GM18508 (cell line): ENCODE results near the gene COG5.
"Not testable (repeated sequence)": the region's sequence is repeated elsewhere in the genome, so short reads cannot be mapped to it uniquely, and the experiment has no call there.

Source experiments
- ATAC-seq: cut with Tn5 transposase; IDR thresholded peaks from one replicate; pipeline ENCODE4 v1.9.1; 2021; ENCODE audit warnings: moderate number of reproducible peaks; ENCODE audit not compliant: insufficient read depth, unreplicated experiment

Gene COG5

DNA sequence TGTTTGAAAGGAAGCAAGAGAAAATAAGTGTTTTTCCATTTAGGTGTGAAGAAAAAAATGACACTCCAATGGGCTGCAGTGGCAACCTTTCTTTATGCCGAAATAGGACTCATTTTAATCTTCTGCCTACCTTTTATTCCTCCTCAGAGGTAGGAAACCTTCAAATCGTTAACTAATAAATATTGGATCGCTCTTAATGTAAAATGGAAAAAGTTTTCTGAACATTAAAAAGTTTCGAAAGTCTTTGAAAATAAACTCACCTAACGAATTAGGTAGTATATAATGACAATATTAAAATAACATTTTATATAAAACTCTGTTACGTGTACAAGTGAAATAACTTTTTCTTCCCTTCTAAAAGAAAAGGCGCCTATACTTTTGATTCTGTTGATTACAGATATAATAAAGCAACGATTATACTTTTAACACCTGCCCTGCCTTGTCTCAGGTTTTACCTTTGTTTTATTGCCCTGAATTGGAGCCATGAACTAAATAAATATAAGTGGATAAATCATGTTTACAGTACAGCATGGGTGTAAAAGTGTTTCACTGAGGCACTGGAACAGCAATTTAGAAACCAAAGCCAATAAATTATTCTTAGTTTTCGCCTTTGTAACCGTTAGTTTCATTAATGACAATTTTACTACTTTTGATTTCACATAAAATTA, 17.1 kb upstream of the COG5 start:
- ATAC-seq, result no peak

DNA sequence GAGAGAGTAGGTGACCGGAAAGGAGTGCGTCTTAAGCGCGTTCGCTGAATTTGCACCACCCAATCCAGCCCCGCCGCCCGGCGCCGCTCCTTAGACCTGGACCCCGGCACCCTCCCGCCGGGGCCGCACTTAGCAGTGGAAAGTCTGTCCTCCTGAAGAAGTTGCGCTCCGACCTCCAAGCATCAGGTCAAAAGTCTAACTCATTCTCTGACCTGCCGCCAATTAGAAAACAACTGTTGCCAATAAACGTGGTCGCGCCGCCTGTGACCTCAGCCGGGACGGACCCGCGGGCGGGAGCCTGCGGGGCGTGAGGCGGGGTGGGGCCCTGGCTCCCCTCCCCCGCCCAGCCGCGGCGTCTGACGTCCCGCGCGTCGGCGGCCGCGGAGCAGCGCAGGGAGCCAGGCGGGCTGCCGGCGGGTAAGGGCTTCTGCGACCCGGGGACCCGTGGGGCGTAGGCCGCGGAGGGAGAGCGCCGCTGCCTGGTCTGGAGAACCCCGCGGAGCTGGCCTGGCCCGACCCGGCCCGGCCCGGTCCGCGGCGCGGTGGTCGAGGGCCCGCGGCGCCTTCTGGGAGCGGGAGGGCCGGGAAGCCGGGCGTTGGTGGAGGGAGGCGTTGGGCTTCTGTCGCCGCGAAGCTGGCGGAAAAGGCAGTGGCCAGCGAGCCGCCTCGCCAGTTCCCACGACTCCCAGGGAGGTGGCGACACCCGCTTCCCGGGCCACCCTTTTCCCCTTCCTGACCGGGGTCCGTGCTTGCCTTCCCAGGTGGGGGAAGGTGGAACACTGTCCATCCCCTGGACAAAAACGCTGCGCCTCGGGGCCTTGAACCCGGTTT, 16.4 kb upstream of the COG5 start, which contains the start of gene BCAP29:
TSS of gene BCAP29 (plus strand) at position 362 of the 831 bp plus-strand sequence. CDS start 527 bp downstream, outside the sequence.
- no peak for ATAC-seq

DNA sequence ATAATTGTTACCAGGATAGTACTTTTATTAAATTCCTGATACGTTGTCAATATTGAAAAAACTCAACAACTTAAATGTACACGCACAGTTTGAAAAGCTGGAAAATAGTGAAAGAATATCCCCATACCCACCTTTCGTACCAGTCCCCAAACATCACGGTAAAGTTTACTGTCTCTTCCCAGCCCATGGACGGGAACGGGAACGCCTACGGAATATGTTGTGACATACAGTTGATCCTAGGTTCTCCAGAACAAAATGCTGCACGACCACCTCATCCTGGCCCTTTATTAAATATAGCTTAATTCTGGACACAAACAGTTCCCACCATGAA, 15.8 kb upstream of the COG5 start:
- no peak for ATAC-seq

- no peak for ATAC-seq
Measured at GRCh38 chr7:107573537-107573936, 9.8 kb upstream of the COG5 start.

DNA sequence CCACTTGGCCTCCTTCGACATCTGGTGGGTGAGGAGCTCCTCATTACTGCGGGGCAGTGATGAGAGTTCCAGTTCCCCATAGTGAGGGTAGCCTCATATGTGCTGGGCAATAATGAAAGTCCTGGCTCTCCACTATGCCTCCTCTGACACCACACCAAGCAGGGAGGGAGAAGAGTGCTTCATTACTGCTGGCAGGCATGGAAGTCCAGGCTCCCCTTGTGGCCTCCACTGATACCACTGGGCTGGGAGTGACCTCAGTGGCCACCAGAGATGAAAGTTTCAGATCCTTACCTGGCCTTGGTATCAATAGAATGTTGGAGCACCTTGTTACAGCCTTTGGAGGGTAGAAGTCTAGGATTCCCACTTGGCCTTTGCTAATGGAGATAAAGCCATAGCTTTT, 6.6 kb upstream of the COG5 start:
- no peak for ATAC-seq

DNA sequence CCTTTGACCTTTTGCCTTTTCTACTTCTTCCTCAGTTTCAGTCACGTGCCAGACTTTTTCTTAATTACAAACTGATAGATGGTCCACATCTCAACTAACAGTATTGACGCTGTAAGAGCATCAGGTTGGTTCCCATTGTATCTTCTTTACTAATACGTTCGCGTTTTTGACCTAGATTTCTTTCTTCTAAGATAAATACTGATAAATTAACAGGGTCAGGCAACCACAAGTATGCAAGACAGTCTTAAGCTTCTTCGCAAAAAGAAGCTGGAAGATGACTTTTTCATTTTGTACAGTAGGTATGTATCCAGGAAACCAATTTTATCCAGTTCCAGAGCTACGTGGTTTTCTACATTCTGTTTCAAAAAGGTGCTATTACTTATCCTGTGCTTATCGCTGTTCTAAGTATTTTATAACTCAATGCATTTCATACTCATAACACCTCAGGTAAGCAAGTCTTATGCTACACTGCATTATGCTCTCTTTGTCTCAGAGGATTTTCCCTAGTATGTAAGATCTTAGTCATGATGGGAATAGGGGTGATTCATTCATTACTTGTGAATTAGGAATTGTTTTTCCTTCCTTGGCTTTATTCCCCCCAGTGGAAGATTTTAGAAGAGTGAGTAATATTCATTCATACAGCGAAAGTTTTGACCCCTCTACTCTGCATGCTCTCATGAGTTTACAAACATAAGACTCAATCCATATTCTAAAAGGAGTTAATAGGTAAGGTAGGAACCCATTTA, 1.0 kb upstream of the COG5 start:
- ATAC-seq, result no peak

- peak; percentile 25 for ATAC-seq
Measured at GRCh38 chr7:107563081-107563774, 492 bp downstream of the COG5 start.

- no peak for ATAC-seq
Measured at GRCh38 chr7:107560898-107561516, 2.7 kb downstream of the COG5 start.

- no peak for ATAC-seq
Measured at GRCh38 chr7:107559864-107560263, 3.9 kb downstream of the COG5 start.

DNA sequence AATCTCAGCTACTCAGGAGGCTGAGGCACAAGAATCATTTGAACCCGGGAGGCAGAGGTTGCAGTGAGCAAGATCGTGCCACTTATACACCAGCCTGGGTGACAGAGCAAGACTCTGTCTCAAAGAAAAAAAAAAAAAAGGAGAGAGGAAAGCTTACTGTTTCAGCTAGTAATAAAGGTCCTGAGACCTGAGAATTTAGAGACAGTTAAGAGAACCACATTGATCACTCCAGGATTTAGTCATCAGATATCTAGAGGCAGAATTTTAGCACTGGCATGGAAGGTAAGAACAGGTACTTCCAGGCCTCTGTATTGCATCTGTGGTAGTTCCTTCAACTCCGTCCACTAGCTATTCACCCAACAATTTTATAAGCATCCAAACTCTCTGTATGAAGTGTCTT, 7.8 kb downstream of the COG5 start:
- no peak for ATAC-seq

DNA sequence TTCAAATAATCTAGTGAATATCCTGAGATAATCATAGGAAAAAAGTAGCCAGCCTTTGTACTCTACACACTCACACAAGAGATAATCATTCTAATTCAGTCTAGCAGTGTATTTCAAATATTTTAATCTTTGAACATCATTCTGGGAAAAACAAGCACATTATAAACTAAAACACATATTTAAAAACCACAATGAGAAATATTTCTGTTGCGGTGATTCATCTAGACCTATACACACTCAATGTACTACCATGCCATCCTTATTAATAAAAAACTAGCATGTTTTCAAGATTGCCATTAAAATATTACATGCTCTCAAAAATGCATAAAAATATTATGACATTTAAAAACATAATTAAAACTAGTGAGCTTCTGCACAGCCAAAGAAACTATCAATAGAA, 11.8 kb downstream of the COG5 start:
- ATAC-seq, result no peak

GRCh38 chr7:107544848-107545591, 18.7 kb downstream of the COG5 start:
- no peak for ATAC-seq

DNA sequence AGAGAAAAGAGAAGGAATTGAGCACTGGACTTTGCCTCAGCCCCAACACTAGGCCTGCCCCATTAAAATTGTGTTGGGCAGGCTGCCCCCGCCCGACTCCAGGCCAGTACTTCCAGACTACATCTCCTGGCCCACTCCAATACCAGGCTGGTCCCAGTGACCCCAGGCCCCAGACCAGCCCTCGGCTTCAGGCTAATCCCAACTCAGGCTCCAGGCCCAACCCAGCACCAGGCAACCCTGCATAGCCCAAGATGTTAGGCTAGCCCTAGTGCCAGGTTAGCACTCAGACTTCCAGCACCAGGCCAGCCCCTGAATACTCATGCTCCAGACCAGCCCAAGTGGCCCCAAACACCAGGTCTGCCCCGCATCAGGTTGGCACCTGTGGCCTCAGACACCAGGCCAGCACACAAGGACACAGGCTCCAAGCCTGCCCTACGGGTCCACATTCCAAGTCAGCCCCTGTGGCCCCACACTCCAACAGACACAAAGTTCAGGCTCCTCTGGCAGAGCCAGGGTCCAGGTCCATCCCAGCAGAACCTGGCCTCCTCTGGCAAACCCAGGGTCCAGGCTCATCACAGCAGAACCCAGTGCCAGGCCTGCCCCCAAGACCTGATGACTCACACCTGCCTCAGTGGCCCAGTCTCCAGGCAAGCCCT, 20.3 kb downstream of the COG5 start:
- no peak for ATAC-seq

DNA sequence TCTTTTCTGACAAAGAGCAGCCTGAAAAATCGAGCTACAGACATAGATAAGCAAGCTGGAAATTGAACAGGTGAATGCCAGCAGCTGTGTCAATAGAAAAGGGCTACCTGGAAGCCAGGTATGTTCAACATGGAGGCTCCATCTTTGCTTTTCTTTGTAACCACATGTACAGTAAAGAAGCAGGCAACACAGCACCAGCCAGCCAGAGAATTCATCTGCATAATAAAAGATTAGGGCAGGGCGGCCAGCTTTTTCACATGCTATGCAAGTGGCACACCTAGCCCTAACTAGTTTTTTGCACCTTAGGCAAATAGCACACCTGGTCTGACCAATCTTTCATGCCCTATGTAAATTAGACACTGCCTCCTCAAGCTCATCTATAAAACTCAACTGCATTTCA, 25.7 kb downstream of the COG5 start:
- ATAC-seq, result no peak

DNA sequence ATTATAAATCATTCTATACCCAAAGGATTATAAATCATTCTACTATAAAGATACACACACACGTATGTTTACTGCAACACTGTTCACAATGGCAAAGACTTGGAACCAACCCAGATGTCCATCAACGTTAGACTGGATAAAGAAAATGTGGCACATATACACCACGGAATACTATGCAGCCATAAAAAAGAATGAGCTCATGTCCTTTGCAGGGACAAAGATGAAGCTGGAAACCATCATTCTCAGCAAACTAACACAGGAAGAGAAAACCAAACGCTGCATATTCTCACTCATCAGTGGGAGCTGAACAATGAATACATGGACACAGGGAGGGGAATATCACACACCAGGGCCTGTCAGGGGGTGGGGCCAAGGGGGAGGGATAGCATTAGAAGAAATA, 26.5 kb downstream of the COG5 start:
- not testable (repeated sequence) for ATAC-seq

- ATAC-seq, result no peak
Measured at GRCh38 chr7:107534139-107534538, 29.6 kb downstream of the COG5 start.

- no peak for ATAC-seq
Measured at GRCh38 chr7:107530751-107531150, 33.0 kb downstream of the COG5 start.

DNA sequence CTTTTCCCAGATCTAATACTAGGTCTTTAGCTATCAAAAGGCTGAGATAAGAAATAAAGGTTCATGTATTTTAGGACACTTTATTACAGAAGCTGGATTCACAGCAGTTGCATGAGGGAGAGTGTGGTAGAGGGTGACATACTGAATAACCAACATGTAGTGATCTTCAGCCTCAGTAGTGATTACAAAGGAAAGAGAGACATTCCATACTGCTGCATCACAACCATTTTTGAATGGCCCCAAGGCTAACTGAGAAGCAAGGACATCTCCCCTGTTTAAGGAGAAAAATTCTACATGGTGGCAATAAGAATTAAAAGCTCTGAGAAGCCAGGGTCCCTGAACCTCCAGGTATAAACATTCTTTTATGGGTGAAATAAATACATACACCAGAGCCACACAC, 35.3 kb downstream of the COG5 start:
- ATAC-seq, result no peak

DNA sequence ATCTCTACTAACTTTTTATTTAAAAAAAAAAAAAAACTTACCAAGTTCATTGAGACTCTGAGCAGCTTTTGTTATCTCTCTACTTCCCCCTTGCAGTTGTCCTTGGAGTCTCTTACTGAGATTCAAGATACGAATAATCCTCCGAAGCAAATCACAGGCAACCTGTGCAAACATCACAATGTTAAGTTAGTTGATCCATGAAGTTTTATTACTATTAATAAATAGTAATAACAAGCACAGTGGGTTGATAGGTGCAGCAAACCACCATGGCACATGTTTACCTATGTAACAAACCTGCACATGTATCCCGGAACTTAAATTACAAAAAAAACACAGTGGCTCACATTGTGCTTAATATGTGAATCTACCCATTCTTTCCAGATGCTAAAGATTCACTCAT, 36.5 kb downstream of the COG5 start:
- ATAC-seq, result no peak
